Rectal smooth muscle tissue (tissue), 1 donor: ENCODE data around the gene DSCAML1.

Experiments used
- H3K27ac ChIP-seq: one replicate; pipeline ENCODE4 v1.7.0; 2013; ENCODE audit warnings: low read depth, low read length, inconsistent platforms
- H3K27me3 ChIP-seq: one replicate; pipeline ENCODE4 v1.7.0; 2013; ENCODE audit warnings: low read length; ENCODE audit not compliant: control insufficient read depth, insufficient read depth
- H3K36me3 ChIP-seq: one replicate; pipeline ENCODE4 v1.7.0; 2013; ENCODE audit warnings: low read length; ENCODE audit not compliant: control insufficient read depth, insufficient read depth
- H3K4me1 ChIP-seq: one replicate; pipeline ENCODE4 v1.7.0; 2013; ENCODE audit warnings: low read length; ENCODE audit not compliant: control insufficient read depth, insufficient read depth
- H3K4me3 ChIP-seq: one replicate; pipeline ENCODE4 v1.7.0; 2013; ENCODE audit warnings: low read length
- H3K9ac ChIP-seq: one replicate; pipeline ENCODE4 v1.7.0; 2013; ENCODE audit warnings: low read length

The DSCAML1 gene

GRCh38 chr11:117618302-117618981, 178.6 kb downstream of the DSCAML1 start:
- no peak overlapping the region for H3K9ac ChIP-seq
- no peaks in the 10 kb centered on the region for H3K27me3 ChIP-seq
- H3K4me1 ChIP-seq, result no peaks in the 10 kb centered on the region
- no peak overlapping the region for H3K4me3 ChIP-seq
- H3K27ac ChIP-seq, result no peak overlapping the region
- no peaks in the 10 kb centered on the region for H3K36me3 ChIP-seq

GRCh38 chr11:117616979-117617378, 180.0 kb downstream of the DSCAML1 start:
- H3K36me3 ChIP-seq, result no peaks in the 10 kb centered on the region
- no peak overlapping the region for H3K9ac ChIP-seq
- no peak overlapping the region for H3K27ac ChIP-seq
- H3K27me3 ChIP-seq, result no peaks in the 10 kb centered on the region
- H3K4me3 ChIP-seq, result no peak overlapping the region
- H3K4me1 ChIP-seq, result no peaks in the 10 kb centered on the region

GRCh38 chr11:117614728-117615127, 182.3 kb downstream of the DSCAML1 start:
- Histone ChIP-seq H3K36me3 (no peaks in the 10 kb centered on the region), H3K4me1 (no peaks in the 10 kb centered on the region), H3K4me3 (no peak overlapping the region), H3K27ac (no peak overlapping the region), H3K9ac (no peak overlapping the region), H3K27me3 (no peaks in the 10 kb centered on the region)

GRCh38 chr11:117613521-117613920, 183.5 kb downstream of the DSCAML1 start:
- Histone ChIP-seq H3K27me3 (no peaks in the 10 kb centered on the region), H3K27ac (no peak overlapping the region), H3K36me3 (no peaks in the 10 kb centered on the region), H3K9ac (no peak overlapping the region), H3K4me1 (no peaks in the 10 kb centered on the region), H3K4me3 (no peak overlapping the region)

- no peaks in the 10 kb centered on the region for H3K27me3 ChIP-seq
- no peaks in the 10 kb centered on the region for H3K4me1 ChIP-seq
- H3K9ac ChIP-seq, result no peak overlapping the region
- H3K27ac ChIP-seq, result no peak overlapping the region
- no peak overlapping the region for H3K4me3 ChIP-seq
- H3K36me3 ChIP-seq, result no peaks in the 10 kb centered on the region
These were observed 184.8 kb downstream of the DSCAML1 start for GRCh38 chr11:117612177-117612576.

- Histone ChIP-seq H3K9ac (no peak overlapping the region), H3K27me3 (no peaks in the 10 kb centered on the region), H3K27ac (no peak overlapping the region), H3K36me3 (no peaks in the 10 kb centered on the region), H3K4me3 (no peak overlapping the region), H3K4me1 (no peaks in the 10 kb centered on the region)
These were observed 186.1 kb downstream of the DSCAML1 start for GRCh38 chr11:117610901-117611300.

- no peak overlapping the region for H3K4me3 ChIP-seq
- H3K36me3 ChIP-seq, result no peaks in the 10 kb centered on the region
- H3K9ac ChIP-seq, result no peak overlapping the region
- no peaks in the 10 kb centered on the region for H3K4me1 ChIP-seq
- no peaks in the 10 kb centered on the region for H3K27me3 ChIP-seq
- no peak overlapping the region for H3K27ac ChIP-seq
These were observed 187.0 kb downstream of the DSCAML1 start for GRCh38 chr11:117610045-117610444.

- no peaks in the 10 kb centered on the region for H3K36me3 ChIP-seq
- no peak overlapping the region for H3K27ac ChIP-seq
- H3K4me3 ChIP-seq, result no peak overlapping the region
- no peaks in the 10 kb centered on the region for H3K4me1 ChIP-seq
- no peak overlapping the region for H3K9ac ChIP-seq
- no peaks in the 10 kb centered on the region for H3K27me3 ChIP-seq
These were observed 189.6 kb downstream of the DSCAML1 start for GRCh38 chr11:117607449-117607848.

- no peaks in the 10 kb centered on the region for H3K27me3 ChIP-seq
- no peaks in the 10 kb centered on the region for H3K36me3 ChIP-seq
- no peak overlapping the region for H3K27ac ChIP-seq
- H3K4me1 ChIP-seq, result no peaks in the 10 kb centered on the region
- H3K4me3 ChIP-seq, result no peak overlapping the region
- H3K9ac ChIP-seq, result no peak overlapping the region
These were observed 190.2 kb downstream of the DSCAML1 start for GRCh38 chr11:117606790-117607189.

GRCh38 chr11:117606211-117606610, 190.8 kb downstream of the DSCAML1 start:
- Histone ChIP-seq H3K9ac (no peak overlapping the region), H3K4me1 (no peaks in the 10 kb centered on the region), H3K36me3 (no peaks in the 10 kb centered on the region), H3K27me3 (no peaks in the 10 kb centered on the region), H3K27ac (no peak overlapping the region), H3K4me3 (no peak overlapping the region)

- Histone ChIP-seq H3K9ac (no peak overlapping the region), H3K27me3 (no peaks in the 10 kb centered on the region), H3K36me3 (no peaks in the 10 kb centered on the region), H3K27ac (no peak overlapping the region), H3K4me1 (no peaks in the 10 kb centered on the region), H3K4me3 (no peak overlapping the region)
These were observed 191.7 kb downstream of the DSCAML1 start for GRCh38 chr11:117605331-117605730.

- Histone ChIP-seq H3K36me3 (no peaks in the 10 kb centered on the region), H3K4me3 (no peak overlapping the region), H3K4me1 (no peaks in the 10 kb centered on the region), H3K27ac (no peak overlapping the region), H3K27me3 (no peaks in the 10 kb centered on the region), H3K9ac (no peak overlapping the region)
These were observed 192.6 kb downstream of the DSCAML1 start for GRCh38 chr11:117604336-117604995.

GRCh38 chr11:117603932-117604331, 193.1 kb downstream of the DSCAML1 start:
- Histone ChIP-seq H3K27me3 (no peaks in the 10 kb centered on the region), H3K27ac (no peak overlapping the region), H3K4me1 (no peaks in the 10 kb centered on the region), H3K36me3 (no peaks in the 10 kb centered on the region), H3K9ac (no peak overlapping the region), H3K4me3 (no peak overlapping the region)
